Heart left ventricle (tissue), 16 donors: ENCODE results near the gene ZDHHC14. TPM values are rescaled to one million over a fixed set of nuclear protein-coding genes. Genes with fewer than 3 reads are reported as not detected.

Experiments
- ATAC-seq, 4 donors: fragments of 200-7000 bp; cut with Tn5 transposase; one replicate each; pipeline ENCODE4 v1.9.1; 2020 to 2022; ENCODE audit warnings: moderate library complexity in 4 of 4, mild to moderate bottlenecking in 3 of 4, moderate number of reproducible peaks in 1 of 4
- DNase-seq, 5 donors: peaks; one replicate each; pipeline ENCODE4 v3.0.0-alpha.2; 2020
- H3K27ac ChIP-seq, 12 donors: fragments of 200-600 bp; sonication (generic) in 4 of 12; one replicate each; pipeline versions ENCODE4 v1.5.0 to v1.8.0; 2016 to 2022; ENCODE audit warnings: mild to moderate bottlenecking in 2 of 12
- H3K27me3 ChIP-seq, 9 donors: fragments of 200-600 bp; sonication (generic) in 2 of 9; one replicate each; pipeline versions ENCODE4 v1.5.1 to v1.8.0; 2016 to 2022; ENCODE audit warnings: mild to moderate bottlenecking in 3 of 9
- H3K36me3 ChIP-seq, 9 donors: fragments of 200-600 bp; sonication (generic) in 2 of 9; one replicate each; pipeline versions ENCODE4 v1.5.0 to v1.8.0; 2018 to 2022; ENCODE audit warnings: mild to moderate bottlenecking in 2 of 9
- H3K4me1 ChIP-seq, 12 donors: fragments of 200-600 bp; sonication (generic) in 4 of 12; one replicate each; pipeline versions ENCODE4 v1.5.0 to v1.8.0; 2016 to 2022; ENCODE audit warnings: mild to moderate bottlenecking in 3 of 12
- H3K4me3 ChIP-seq, 12 donors: fragments of 200-600 bp; sonication (generic) in 4 of 12; one replicate each; pipeline versions ENCODE4 v1.5.0 to v1.8.0; 2017 to 2022; ENCODE audit warnings: mild to moderate bottlenecking in 9 of 12, moderate library complexity in 4 of 12
- H3K9me3 ChIP-seq, 12 donors: fragments of 200-600 bp; sonication (generic) in 4 of 12; one replicate each; pipeline versions ENCODE4 v1.5.0 to v1.8.0; 2016 to 2022; ENCODE audit warnings: mild to moderate bottlenecking in 1 of 12
- POLR2A ChIP-seq, 2 donors: fragments of 450-650 bp; IDR thresholded peaks; one replicate each; pipeline ENCODE4 v1.6.1; 2017; ENCODE audit warnings: antibody characterized with exemption in 2 of 2, mild to moderate bottlenecking in 2 of 2, moderate library complexity in 2 of 2
- WGBS, 4 donors: extraction: QIAGEN DNeasy Blood & Tissue Kit in 2 of 4; methylation state at CpG; one replicate each; pipeline versions ENCODE4 v1.1.5 to v1.1.7; 2013 to 2018; 5-methylcytosine and 5-hydroxymethylcytosine counted together
- intact Hi-C, 10 donors: fragments of 100-400 bp; cut with DNase I; formaldehyde crosslinking; loops; one replicate each; pipeline versions ENCODE4 v1.11.1 to v1.14.2; 2022
- polyA plus RNA-seq, 2 donors: library from polyadenylated mRNA; stranded (reverse); fragments of 200-250 nt; gene quantifications; one replicate each; pipeline ENCODE4 v1.2.3, GENCODE V29; 2013
- total RNA-seq, 9 donors: library from RNA; depleted of rRNA in 2 of 9; stranded (reverse); fragments of >200 nt in 2 of 9; fragmentation: NEBNext Ultra II Directional in 3 of 9; extraction: Animal tissue kit (Norgen Biotek cat#: 25700) in 3 of 9; gene quantifications; one replicate each; pipeline versions ENCODE4 v1.1.0 to v1.2.4, GENCODE V29; 2016 to 2023
- TF ChIP-seq, protein P1 (sequence below), 12 donors: fragments of 200-600 bp; sonication (generic) in 4 of 12; IDR thresholded peaks; one replicate each; pipeline versions ENCODE4 v1.5.0 to v1.8.0; 2018 to 2022; ENCODE audit warnings: antibody characterized with exemption in 12 of 12, mild to moderate bottlenecking in 5 of 12
- donor health status: ischemic (EF 13 %, LVEDD 7.1; RV severe dilation, severe dysfunction).
- donor health status: healthy with polysubstance abuse.
- donor health status: DM: no; HTN: yes; CAD: no.
- donor health status: DM: no; HTN: no; CAD: no.
- donor health status: ischemic (EF 25% LVEDD 6.9; RV normal size, moderate dysfunction).
- donor health status: ischemic (EF 25% LVEDD 5.7; RV mildly dilated, moderate dysfunction).
- donor health status: healthy.
- donor health status: DM: yes; HTN: yes; CAD: no.
- donor health status: ischemic (EF 35%, LVEDD 5.7; RV mildly dilated, moderate dysfunction).
- donor health status: nonischemic (EF 11% LVEDD 7.7; RV severe dilation, severe dysfunction).
- donor health status: DM: yes; HTN: yes; CAD: no.
- donor health status: PGD.
- donor health status: ischemic (EF 29% LVEDD 5.4; RV normal size, mild dysfunction).
- donor health status: nonischemic (EF 23%, LVEDD 6.1; RV moderate dilation, normal function).

ZDHHC14 gene
- total and polyA plus RNA-seq, 11 donors, result 7.0 to 25.8 (median 15.4) TPM

DNA sequence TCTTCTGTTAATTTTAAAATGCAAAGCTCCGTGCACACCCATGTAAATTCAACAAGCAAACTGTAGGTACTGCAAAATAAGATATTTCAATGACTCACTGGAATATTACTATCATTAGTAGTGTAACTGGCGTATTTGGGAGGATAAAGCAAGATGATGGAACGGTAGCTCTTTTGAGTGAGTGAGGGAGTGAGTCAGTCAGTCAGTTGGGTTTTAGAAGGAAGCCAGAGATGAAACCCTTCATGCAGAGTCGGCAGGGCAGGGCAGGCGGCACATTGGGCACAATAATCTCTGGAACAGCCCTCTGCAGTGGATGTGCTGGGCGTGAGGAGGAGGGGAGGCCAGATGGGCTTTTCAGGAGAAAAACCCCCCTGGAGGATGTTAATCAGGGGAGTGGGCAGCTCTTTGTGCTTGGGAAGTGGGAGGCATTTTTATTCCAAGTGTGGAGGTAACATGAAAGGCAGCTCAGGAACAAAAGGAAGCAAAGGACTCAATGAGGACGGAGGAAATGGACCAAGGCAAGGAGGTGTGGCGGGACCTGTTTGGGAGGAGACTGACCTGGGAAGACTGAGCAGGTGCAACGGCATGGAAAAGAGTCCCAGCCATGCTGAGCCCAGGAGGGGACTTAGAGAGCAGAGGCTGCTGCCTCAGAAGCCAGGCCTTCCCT lies 171.2 kb downstream of the ZDHHC14 start:
- Histone ChIP-seq H3K9me3 (no peaks in the 10 kb centered on the region), H3K27me3 (no peaks in the 10 kb centered on the region), H3K4me3 (no peak overlapping the region), H3K36me3 (no peaks in the 10 kb centered on the region), H3K27ac (no peak overlapping the region), H3K4me1 (peaks cover 0 to 29% (median 0%) of the 10 kb centered on the region in 12 donors)
- no peak for DNase-seq
- intact Hi-C loops, result no loop called here
- WGBS, 4 donors, result 89 to 90% (median 89%) methylated on average over 9 of the region's 9 CpGs
- no peak for ATAC-seq
- TF ChIP-seq, protein P1, sequence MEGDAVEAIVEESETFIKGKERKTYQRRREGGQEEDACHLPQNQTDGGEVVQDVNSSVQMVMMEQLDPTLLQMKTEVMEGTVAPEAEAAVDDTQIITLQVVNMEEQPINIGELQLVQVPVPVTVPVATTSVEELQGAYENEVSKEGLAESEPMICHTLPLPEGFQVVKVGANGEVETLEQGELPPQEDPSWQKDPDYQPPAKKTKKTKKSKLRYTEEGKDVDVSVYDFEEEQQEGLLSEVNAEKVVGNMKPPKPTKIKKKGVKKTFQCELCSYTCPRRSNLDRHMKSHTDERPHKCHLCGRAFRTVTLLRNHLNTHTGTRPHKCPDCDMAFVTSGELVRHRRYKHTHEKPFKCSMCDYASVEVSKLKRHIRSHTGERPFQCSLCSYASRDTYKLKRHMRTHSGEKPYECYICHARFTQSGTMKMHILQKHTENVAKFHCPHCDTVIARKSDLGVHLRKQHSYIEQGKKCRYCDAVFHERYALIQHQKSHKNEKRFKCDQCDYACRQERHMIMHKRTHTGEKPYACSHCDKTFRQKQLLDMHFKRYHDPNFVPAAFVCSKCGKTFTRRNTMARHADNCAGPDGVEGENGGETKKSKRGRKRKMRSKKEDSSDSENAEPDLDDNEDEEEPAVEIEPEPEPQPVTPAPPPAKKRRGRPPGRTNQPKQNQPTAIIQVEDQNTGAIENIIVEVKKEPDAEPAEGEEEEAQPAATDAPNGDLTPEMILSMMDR (IDR thresholded peaks at IDR 0.05), result no peak
- no peak for TF ChIP-seq POLR2A (IDR thresholded peaks at IDR 0.05)

DNA sequence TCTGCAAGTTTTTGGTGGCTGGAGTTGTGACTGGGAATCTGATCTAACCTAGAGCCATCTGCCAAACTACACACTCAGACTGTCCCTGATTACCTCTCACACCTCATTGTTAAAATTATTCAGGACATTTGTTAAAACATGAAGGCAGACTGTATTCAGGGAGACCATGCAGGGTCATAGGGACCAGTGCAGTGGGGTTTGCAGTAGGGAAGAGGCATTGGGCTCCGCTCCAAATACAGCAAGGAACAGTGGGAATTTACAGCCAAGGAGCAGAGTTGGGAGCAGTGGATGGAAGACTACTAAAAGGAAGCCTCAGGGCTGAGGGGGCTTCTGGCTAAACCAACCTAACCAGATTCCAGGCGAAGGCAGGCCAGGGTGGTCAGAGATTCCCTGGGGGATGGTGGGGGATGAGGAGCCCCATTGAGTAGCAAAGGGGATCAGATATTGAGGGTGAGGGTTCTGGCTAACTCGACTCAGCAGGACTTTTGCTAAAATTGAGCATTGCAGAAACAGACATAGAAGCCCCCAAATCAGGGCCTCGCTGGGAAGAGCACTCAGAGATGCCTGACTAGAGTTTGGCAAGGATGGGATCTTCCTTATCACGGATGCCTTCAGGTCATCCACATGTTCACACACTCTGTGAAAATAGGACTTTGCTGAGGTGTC lies 172.0 kb downstream of the ZDHHC14 start:
- ATAC-seq, result no peak
- no peaks in the 10 kb centered on the region for H3K36me3 ChIP-seq
- DNase-seq, result no peak
- intact Hi-C loops, result no loop called here
- no peak for TF ChIP-seq POLR2A (IDR thresholded peaks at IDR 0.05)
- TF ChIP-seq, protein P1 (IDR thresholded peaks at IDR 0.05), result no peak
- H3K27ac ChIP-seq, result no peak overlapping the region
- H3K9me3 ChIP-seq, result no peaks in the 10 kb centered on the region
- 80 to 94% (median 87%) methylated on average over 5 of the region's 5 CpGs for WGBS, 4 donors
- no peak overlapping the region for H3K4me3 ChIP-seq
- peaks cover 0 to 30% (median 0%) of the 10 kb centered on the region in 12 donors for H3K4me1 ChIP-seq
- H3K27me3 ChIP-seq, result no peaks in the 10 kb centered on the region

DNA sequence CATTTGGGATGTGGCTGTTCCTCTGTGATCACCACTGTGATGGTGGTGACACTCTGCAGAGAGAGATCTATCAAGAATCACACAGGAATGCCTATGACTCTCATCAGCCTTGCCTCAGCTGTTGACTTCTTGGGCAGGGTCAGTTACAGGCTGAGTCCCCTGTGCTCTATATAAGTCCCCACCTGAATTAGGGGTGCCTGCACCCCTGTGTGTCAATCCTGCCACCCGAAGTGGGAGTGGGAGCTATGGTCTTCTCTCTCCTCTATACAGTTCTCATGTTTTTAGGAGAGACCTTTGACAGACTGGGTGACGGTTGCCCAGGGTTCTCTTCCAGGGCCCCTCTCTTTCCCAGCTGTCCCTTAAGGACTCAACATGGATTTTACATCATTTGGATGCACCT lies 173.8 kb downstream of the ZDHHC14 start:
- intact Hi-C loops, result no loop called here
- no peak overlapping the region for H3K27ac ChIP-seq
- no peaks in the 10 kb centered on the region for H3K36me3 ChIP-seq
- TF ChIP-seq, protein P1 (IDR thresholded peaks at IDR 0.05), result no peak
- no peak for TF ChIP-seq POLR2A (IDR thresholded peaks at IDR 0.05)
- ATAC-seq (no peak), DNase-seq (no peak)
- no peaks in the 10 kb centered on the region for H3K9me3 ChIP-seq
- 89 to 94% (median 92%) methylated on average over 2 of the region's 2 CpGs for WGBS, 4 donors
- H3K4me1 ChIP-seq, result peaks cover 0 to 19% (median 0%) of the 10 kb centered on the region in 12 donors
- H3K4me3 ChIP-seq, result no peak overlapping the region
- H3K27me3 ChIP-seq, result no peaks in the 10 kb centered on the region

DNA sequence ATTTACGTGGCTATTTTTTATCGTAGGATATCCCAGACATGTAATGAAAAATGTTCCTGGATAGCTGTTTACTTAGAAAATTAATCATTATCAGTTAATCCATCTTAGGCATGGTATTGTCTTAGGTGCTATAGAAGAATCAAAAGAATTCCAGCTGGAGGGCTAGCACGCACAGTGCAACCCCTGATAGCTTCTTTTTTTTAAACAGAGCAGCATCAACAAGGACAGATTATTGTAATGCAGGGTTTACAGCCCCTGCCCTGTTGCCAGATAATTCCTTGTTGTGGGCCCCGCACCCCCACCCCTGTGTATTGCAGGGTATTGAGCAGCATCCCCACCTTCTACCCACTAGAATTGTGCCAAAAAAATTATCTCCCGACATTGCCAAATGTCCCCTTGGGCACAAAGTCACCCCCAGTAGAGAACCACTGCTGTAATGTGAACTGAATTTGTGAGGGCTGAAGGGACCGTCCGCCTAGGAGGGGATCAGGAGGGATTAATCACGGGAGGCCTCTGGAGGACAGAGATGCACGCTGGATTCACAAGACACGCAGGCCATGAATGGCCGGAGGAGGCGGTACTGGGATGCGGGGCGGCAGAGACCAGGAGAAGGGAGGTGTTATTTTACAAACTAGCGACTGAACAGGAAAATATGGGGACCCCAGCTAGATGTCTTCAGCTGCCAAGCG lies 174.6 kb downstream of the ZDHHC14 start:
- ATAC-seq (no peak), DNase-seq (no peak)
- no peaks in the 10 kb centered on the region for H3K9me3 ChIP-seq
- H3K36me3 ChIP-seq, result peaks cover 0 to under 1% (median 0%) of the 10 kb centered on the region in 9 donors
- no peak overlapping the region for H3K4me3 ChIP-seq
- peaks cover 0 to 17% (median 0%) of the 10 kb centered on the region in 12 donors for H3K4me1 ChIP-seq
- intact Hi-C loops, result no loop called here
- no peaks in the 10 kb centered on the region for H3K27me3 ChIP-seq
- WGBS, 4 donors, result 89 to 96% (median 95%) methylated on average over 16 of the region's 16 CpGs
- TF ChIP-seq POLR2A (IDR thresholded peaks at IDR 0.05), result no peak
- TF ChIP-seq, protein P1 (IDR thresholded peaks at IDR 0.05), result no peak
- no peak overlapping the region for H3K27ac ChIP-seq
